ENCODE measurements around the gene MAST4. TPM values are rescaled to one million over a fixed set of nuclear protein-coding genes. Genes with fewer than 3 reads are reported as not detected.

Gene MAST4
- total RNA-seq, 2 donors from 2014 or later = 9.5 to 20.8 TPM

DNA sequence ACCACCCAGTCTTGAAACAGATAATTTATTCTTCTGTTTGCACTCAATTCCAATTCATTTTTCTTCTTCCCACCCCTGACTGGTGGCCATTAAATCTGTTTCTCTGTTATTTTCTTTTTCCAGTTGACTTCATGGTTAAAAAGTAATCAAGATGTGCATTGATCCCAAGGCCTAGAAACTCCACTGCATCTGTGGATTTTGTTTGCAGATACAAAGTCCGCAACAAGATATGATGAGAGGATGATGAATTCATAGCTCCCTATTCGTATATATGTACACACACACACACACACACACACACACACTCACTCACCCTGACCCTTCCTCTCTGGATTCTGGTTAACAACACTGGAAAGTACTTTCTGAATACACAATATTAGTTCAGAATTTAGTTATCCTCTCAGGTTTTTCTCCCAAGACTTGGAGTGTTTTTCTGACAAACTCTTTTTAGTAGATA, 548.0 kb downstream of the MAST4 start:
- Histone ChIP-seq H3K9ac (ENCODE audit: low read depth in 2 of 2, low read length in 2 of 2) (no peak overlapping the region), H3K36me3 (no peaks in the 10 kb centered on the region), H3K4me3 (no peak overlapping the region), H3K9me3 (no peaks in the 10 kb centered on the region), H3K27ac (no peak overlapping the region), H3K27me3 (no peaks in the 10 kb centered on the region), H3K4me1 (no peaks in the 10 kb centered on the region)
- TF ChIP-seq CTCF (IDR thresholded peaks at IDR 0.05) = no peak
- intact Hi-C loops (cut with DNase I) = no loop called here
- no peak for DNase-seq

DNA sequence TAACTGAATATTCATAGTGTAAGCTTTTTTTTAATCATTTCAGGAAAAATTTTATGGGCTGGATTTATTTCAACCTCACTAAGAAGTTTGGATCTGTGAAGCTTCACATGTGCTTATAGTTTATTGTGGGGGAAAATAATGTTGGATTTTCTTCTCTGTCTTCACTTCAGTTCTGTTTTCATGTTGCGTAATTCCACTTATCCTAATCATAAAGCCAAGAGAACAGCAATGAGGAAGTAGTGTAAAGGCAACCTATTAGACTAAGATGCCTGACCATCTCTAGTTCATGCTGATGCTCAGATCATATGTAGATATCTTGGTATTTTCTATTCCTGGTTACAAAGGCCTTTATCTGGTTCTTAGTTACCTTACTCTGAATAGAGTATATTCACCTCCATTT, 550.4 kb downstream of the MAST4 start:
- H3K4me1 ChIP-seq = no peaks in the 10 kb centered on the region
- H3K4me3 ChIP-seq = no peak overlapping the region
- no peaks in the 10 kb centered on the region for H3K36me3 ChIP-seq
- no peak overlapping the region for H3K9ac ChIP-seq (ENCODE audit: low read depth in 2 of 2, low read length in 2 of 2)
- intact Hi-C loops (cut with DNase I) = no loop called here
- DNase-seq = no peak
- TF ChIP-seq CTCF (IDR thresholded peaks at IDR 0.05) = no peak
- H3K9me3 ChIP-seq = no peaks in the 10 kb centered on the region
- no peaks in the 10 kb centered on the region for H3K27me3 ChIP-seq
- no peak overlapping the region for H3K27ac ChIP-seq

- no peaks in the 10 kb centered on the region for H3K9me3 ChIP-seq
- no peaks in the 10 kb centered on the region for H3K36me3 ChIP-seq
- intact Hi-C loops (cut with DNase I) = no loop called here
- H3K27me3 ChIP-seq = no peaks in the 10 kb centered on the region
- H3K4me3 ChIP-seq = no peak overlapping the region
- H3K4me1 ChIP-seq = no peaks in the 10 kb centered on the region
- H3K27ac ChIP-seq = no peak overlapping the region
- H3K9ac ChIP-seq (ENCODE audit: low read depth in 2 of 2, low read length in 2 of 2) = no peak overlapping the region
- TF ChIP-seq CTCF (IDR thresholded peaks at IDR 0.05) = no peak
- DNase-seq = no peak
Measured at GRCh38 chr5:67146981-67147380, 550.8 kb downstream of the MAST4 start.

GRCh38 chr5:67147760-67148159, 551.6 kb downstream of the MAST4 start:
- Histone ChIP-seq H3K4me1 (no peaks in the 10 kb centered on the region), H3K4me3 (no peak overlapping the region), H3K27ac (no peak overlapping the region), H3K9me3 (no peaks in the 10 kb centered on the region), H3K27me3 (no peaks in the 10 kb centered on the region), H3K36me3 (no peaks in the 10 kb centered on the region), H3K9ac (ENCODE audit: low read depth in 2 of 2, low read length in 2 of 2) (no peak overlapping the region)
- no peak for DNase-seq
- no peak for TF ChIP-seq CTCF (IDR thresholded peaks at IDR 0.05)
- intact Hi-C loops (cut with DNase I) = no loop called here

GRCh38 chr5:67149057-67149950, 553.1 kb downstream of the MAST4 start:
- TF ChIP-seq CTCF (IDR thresholded peaks at IDR 0.05) = no peak
- no peak for DNase-seq
- Histone ChIP-seq H3K9ac (ENCODE audit: low read depth in 2 of 2, low read length in 2 of 2) (peak overlapping the region in 1 of 2 donors; percentile 24), H3K9me3 (no peaks in the 10 kb centered on the region), H3K27me3 (no peaks in the 10 kb centered on the region), H3K4me1 (no peaks in the 10 kb centered on the region), H3K4me3 (no peak overlapping the region), H3K36me3 (no peaks in the 10 kb centered on the region), H3K27ac (no peak overlapping the region)
- intact Hi-C loops (cut with DNase I) = no loop called here
